ENCODE data around the gene LMOD3. TPM values are rescaled to one million over a fixed set of nuclear protein-coding genes. Genes with fewer than 3 reads are reported as not detected.

Gene LMOD3
- total RNA-seq, 2 experiments from 2014 or later, result not detected

GRCh38 chr3:69085833-69086722, 36.3 kb downstream of the LMOD3 start:
- Mint-ChIP-seq H3K9me3 (no peaks in the 10 kb centered on the region), H3K4me1 (peaks cover 66% of the 10 kb centered on the region), H3K27ac (peak overlapping the region; percentile 97), H3K36me3 (ENCODE audit: low read depth) (peaks cover 42% of the 10 kb centered on the region), H3K27me3 (no peaks in the 10 kb centered on the region), H3K4me3 (peak overlapping the region; percentile 100)
- POLR2A ChIA-PET, result no interaction called here
- CTCF ChIA-PET, result interaction anchor here (1.1 to 2.3 kb wide), 7 partner anchors 7 to 126 kb away, joined by 3 to 7 read pairs (median 4); no protein-coding TSS in a partner anchor
- peak; percentile 59 for DNase-seq

GRCh38 chr3:69085168-69085832, 37.1 kb downstream of the LMOD3 start:
- H3K36me3 Mint-ChIP-seq (ENCODE audit: low read depth), result peaks cover 36% of the 10 kb centered on the region
- ChIA-PET POLR2A (interaction anchor here (1.3 kb wide), 1 partner anchor 8 kb away, joined by 3 read pairs; no protein-coding TSS in a partner anchor), CTCF (interaction anchor here (1.1 to 2.3 kb wide), 9 partner anchors 8 to 127 kb away, joined by 3 to 7 read pairs (median 4); no protein-coding TSS in a partner anchor)
- peaks cover 67% of the 10 kb centered on the region for H3K4me1 Mint-ChIP-seq
- no peaks in the 10 kb centered on the region for H3K9me3 Mint-ChIP-seq
- H3K27ac Mint-ChIP-seq, result peak overlapping the region; percentile 97
- no peak for DNase-seq
- no peaks in the 10 kb centered on the region for H3K27me3 Mint-ChIP-seq
- peak overlapping the region; percentile 100 for H3K4me3 Mint-ChIP-seq

- H3K4me3 Mint-ChIP-seq, result peak within 1 kb of the TSS; percentile 100
- CTCF ChIA-PET, result interaction anchor here (0.8 to 2.3 kb wide), 9 partner anchors 9 to 85 kb away, joined by 3 to 7 read pairs (median 4); no protein-coding TSS in a partner anchor
- no peaks in the 10 kb centered on the region for H3K27me3 Mint-ChIP-seq
- peaks cover 60% of the 10 kb centered on the region for H3K4me1 Mint-ChIP-seq
- POLR2A ChIA-PET, result interaction anchor here (1.3 to 1.4 kb wide), 2 partner anchors 9 to 32 kb away, joined by 3 to 6 read pairs; partner anchors contain the start of gene TMF1
- DNase-seq, result peak; percentile 95
- peak within 1 kb of the TSS; percentile 97 for H3K27ac Mint-ChIP-seq
- H3K9me3 Mint-ChIP-seq, result no peaks in the 10 kb centered on the region
- H3K36me3 Mint-ChIP-seq (ENCODE audit: low read depth), result peaks cover 29% of the 10 kb centered on the region
Measured at GRCh38 chr3:69084326-69085167, 37.8 kb downstream of the LMOD3 start, which contains the start of gene ARL6IP5. TSS of gene ARL6IP5 (plus strand) at chr3:69084937. CDS start at chr3:69085048, 111 bp downstream.

GRCh38 chr3:69082805-69083204, 39.6 kb downstream of the LMOD3 start:
- POLR2A ChIA-PET, result interaction anchor here (1.9 kb wide), 1 partner anchor 9 kb away, joined by 10 read pairs; no protein-coding TSS in a partner anchor
- peaks cover 61% of the 10 kb centered on the region for H3K4me1 Mint-ChIP-seq
- H3K36me3 Mint-ChIP-seq (ENCODE audit: low read depth), result peaks cover 26% of the 10 kb centered on the region
- H3K27me3 Mint-ChIP-seq, result no peaks in the 10 kb centered on the region
- H3K27ac Mint-ChIP-seq, result peak overlapping the region; percentile 90
- peak; percentile 55 for DNase-seq
- H3K9me3 Mint-ChIP-seq, result no peaks in the 10 kb centered on the region
- CTCF ChIA-PET, result interaction anchor here (0.6 to 1.6 kb wide), 8 partner anchors 10 to 295 kb away, joined by 3 to 7 read pairs (median 4); partner anchors contain the start of gene EOGT
- H3K4me3 Mint-ChIP-seq, result peak overlapping the region; percentile 56

- Mint-ChIP-seq H3K27me3 (no peaks in the 10 kb centered on the region), H3K4me3 (peak overlapping the region; percentile 56), H3K9me3 (no peaks in the 10 kb centered on the region), H3K4me1 (peaks cover 63% of the 10 kb centered on the region), H3K36me3 (ENCODE audit: low read depth) (peaks cover 28% of the 10 kb centered on the region), H3K27ac (peak overlapping the region; percentile 90)
- DNase-seq, result no peak
- CTCF ChIA-PET, result interaction anchor here (0.6 to 1.6 kb wide), 8 partner anchors 11 to 295 kb away, joined by 3 to 7 read pairs (median 4); partner anchors contain the start of gene EOGT
- POLR2A ChIA-PET, result interaction anchor here (1.9 kb wide), 1 partner anchor 10 kb away, joined by 10 read pairs; no protein-coding TSS in a partner anchor
Measured at GRCh38 chr3:69082361-69082760, 40.0 kb downstream of the LMOD3 start.

- ChIA-PET POLR2A (interaction anchor here (1.9 kb wide), 1 partner anchor 10 kb away, joined by 10 read pairs; no protein-coding TSS in a partner anchor), CTCF (interaction anchor here (0.8 to 1.6 kb wide), 2 partner anchors 11 to 25 kb away, joined by 3 to 7 read pairs; no protein-coding TSS in a partner anchor)
- no peaks in the 10 kb centered on the region for H3K9me3 Mint-ChIP-seq
- peaks cover 29% of the 10 kb centered on the region for H3K36me3 Mint-ChIP-seq (ENCODE audit: low read depth)
- H3K27me3 Mint-ChIP-seq, result no peaks in the 10 kb centered on the region
- peak overlapping the region; percentile 20 for H3K4me3 Mint-ChIP-seq
- peak overlapping the region; percentile 90 for H3K27ac Mint-ChIP-seq
- H3K4me1 Mint-ChIP-seq, result peaks cover 66% of the 10 kb centered on the region
- DNase-seq, result no peak
Measured at GRCh38 chr3:69081583-69082262, 40.7 kb downstream of the LMOD3 start.

GRCh38 chr3:69080233-69080920, 42.0 kb downstream of the LMOD3 start, which contains the start of gene UBA3:
TSS of gene UBA3 (minus strand) at chr3:69080365. CDS start at chr3:69080353, 12 bp downstream.
- H3K27me3 Mint-ChIP-seq, result no peaks in the 10 kb centered on the region
- H3K36me3 Mint-ChIP-seq (ENCODE audit: low read depth), result peaks cover 24% of the 10 kb centered on the region
- peak; percentile 94 for DNase-seq
- H3K4me3 Mint-ChIP-seq, result peak within 1 kb of the TSS; percentile 87
- peak within 1 kb of the TSS; percentile 90 for H3K27ac Mint-ChIP-seq
- ChIA-PET POLR2A (no interaction called here), CTCF (no interaction called here)
- peaks cover 68% of the 10 kb centered on the region for H3K4me1 Mint-ChIP-seq
- no peaks in the 10 kb centered on the region for H3K9me3 Mint-ChIP-seq

- no peaks in the 10 kb centered on the region for H3K9me3 Mint-ChIP-seq
- H3K27ac Mint-ChIP-seq, result peak overlapping the region; percentile 78
- H3K36me3 Mint-ChIP-seq (ENCODE audit: low read depth), result peaks cover 23% of the 10 kb centered on the region
- no peak for DNase-seq
- peaks cover 66% of the 10 kb centered on the region for H3K4me1 Mint-ChIP-seq
- POLR2A ChIA-PET, result no interaction called here
- CTCF ChIA-PET, result interaction anchor here (2.0 kb wide), 1 partner anchor 28 kb away, joined by 6 read pairs; the partner anchor contains the start of gene TMF1
- no peaks in the 10 kb centered on the region for H3K27me3 Mint-ChIP-seq
- peak overlapping the region; percentile 87 for H3K4me3 Mint-ChIP-seq
Measured at GRCh38 chr3:69079269-69080159, 42.9 kb downstream of the LMOD3 start.

- Mint-ChIP-seq H3K36me3 (ENCODE audit: low read depth) (peaks cover 57% of the 10 kb centered on the region), H3K9me3 (no peaks in the 10 kb centered on the region), H3K4me1 (peaks cover 34% of the 10 kb centered on the region), H3K4me3 (no peak overlapping the region), H3K27me3 (no peaks in the 10 kb centered on the region), H3K27ac (no peak overlapping the region)
- ChIA-PET POLR2A (no interaction called here), CTCF (no interaction called here)
- DNase-seq, result no peak
Measured at GRCh38 chr3:69072928-69073327, 49.5 kb downstream of the LMOD3 start.

GRCh38 chr3:69066121-69066520, 56.3 kb downstream of the LMOD3 start:
- Mint-ChIP-seq H3K27ac (no peak overlapping the region), H3K36me3 (ENCODE audit: low read depth) (peaks cover 65% of the 10 kb centered on the region), H3K4me1 (peaks cover 58% of the 10 kb centered on the region), H3K27me3 (no peaks in the 10 kb centered on the region), H3K9me3 (no peaks in the 10 kb centered on the region), H3K4me3 (no peak overlapping the region)
- ChIA-PET CTCF (interaction anchor here (4.9 kb wide), 1 partner anchor 14 kb away, joined by 28 read pairs; the partner anchor contains the start of gene TMF1), POLR2A (no interaction called here)
- no peak for DNase-seq

All from activated CD4-positive, alpha-beta T cell treated with anti-CD3 and anti-CD28 coated beads, Interleukin-2, amount 10 ng/mL, durations not matched to agents 7 days and 5 days (primary cell).